Measurements from ENCODE around the gene RASSF6. TPM values are rescaled to one million over a fixed set of nuclear protein-coding genes. Genes with fewer than 3 reads are reported as not detected.

Gene RASSF6
- total and polyA plus RNA-seq, 4 donors, result 1.2 to 7.6 (median 2.0) TPM

DNA sequence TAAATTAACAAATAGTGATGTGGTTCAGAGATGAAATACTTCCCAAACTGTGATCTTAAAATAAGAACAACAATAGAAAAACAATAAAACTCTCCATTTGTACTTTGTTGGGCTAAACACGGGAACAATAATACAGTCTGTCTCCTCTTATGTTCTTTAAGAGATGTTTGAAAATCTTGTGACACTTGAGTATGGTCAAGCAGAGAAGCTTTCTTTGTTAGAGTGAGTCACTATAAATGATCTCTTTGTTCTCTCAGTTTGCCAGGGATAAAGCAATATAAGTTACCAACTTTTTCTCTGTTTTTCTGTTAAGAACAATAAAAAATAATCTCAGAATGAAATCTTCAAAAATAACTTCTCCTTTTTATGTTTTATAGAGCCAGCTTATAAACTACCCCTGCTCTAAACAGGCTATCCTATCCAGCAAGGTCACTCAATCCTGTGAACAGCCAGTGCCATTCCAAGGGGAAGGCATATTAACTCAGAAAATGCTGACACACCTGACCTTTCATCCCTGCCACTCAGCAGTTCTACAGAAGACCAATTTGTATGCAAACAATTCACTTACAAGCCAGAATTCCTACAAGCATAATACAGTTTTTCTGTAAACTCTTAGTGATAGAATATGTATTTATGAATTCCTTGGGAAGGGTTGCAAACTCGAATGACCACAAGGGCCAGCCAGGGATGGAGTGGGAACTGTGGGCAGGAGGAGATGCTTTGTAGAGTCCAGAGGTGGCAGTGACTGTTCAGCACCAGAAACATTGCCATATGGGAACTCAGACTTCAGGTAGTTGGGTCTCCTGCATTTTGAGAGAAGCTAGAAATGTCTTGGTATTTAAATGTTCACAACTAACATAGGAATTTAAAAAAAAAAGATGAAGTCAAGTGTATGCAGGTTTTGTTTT, 86.5 kb downstream of the RASSF6 start:
- Histone ChIP-seq H3K9me3 (ENCODE audit: control insufficient read depth in 4 of 4, insufficient read depth in 3 of 4, low read length in 3 of 4) (no peaks in the 10 kb centered on the region), H3K4me3 (no peak overlapping the region), H3K27me3 (ENCODE audit: control insufficient read depth in 3 of 3, insufficient read depth in 3 of 3, low read length in 2 of 3) (no peaks in the 10 kb centered on the region), H3K4me1 (ENCODE audit: control insufficient read depth in 5 of 5, insufficient read depth in 5 of 5, low read length in 5 of 5) (no peaks in the 10 kb centered on the region), H3K27ac (ENCODE audit: low read depth in 1 of 2, low read length in 1 of 2) (no peak overlapping the region), H3K36me3 (ENCODE audit: control insufficient read depth in 4 of 4, insufficient read depth in 4 of 4, low read length in 4 of 4) (no peaks in the 10 kb centered on the region), H3K9ac (ENCODE audit: insufficient read depth in 1 of 2, low read length in 2 of 2) (no peak overlapping the region)
- ATAC-seq (ENCODE audit: insufficient read depth, low FRiP score) (no peak), DNase-seq (no peak)
- WGBS, 2 donors, result 69 to 74% methylated on average over 2 of the region's 2 CpGs
- TF ChIP-seq, protein P1, sequence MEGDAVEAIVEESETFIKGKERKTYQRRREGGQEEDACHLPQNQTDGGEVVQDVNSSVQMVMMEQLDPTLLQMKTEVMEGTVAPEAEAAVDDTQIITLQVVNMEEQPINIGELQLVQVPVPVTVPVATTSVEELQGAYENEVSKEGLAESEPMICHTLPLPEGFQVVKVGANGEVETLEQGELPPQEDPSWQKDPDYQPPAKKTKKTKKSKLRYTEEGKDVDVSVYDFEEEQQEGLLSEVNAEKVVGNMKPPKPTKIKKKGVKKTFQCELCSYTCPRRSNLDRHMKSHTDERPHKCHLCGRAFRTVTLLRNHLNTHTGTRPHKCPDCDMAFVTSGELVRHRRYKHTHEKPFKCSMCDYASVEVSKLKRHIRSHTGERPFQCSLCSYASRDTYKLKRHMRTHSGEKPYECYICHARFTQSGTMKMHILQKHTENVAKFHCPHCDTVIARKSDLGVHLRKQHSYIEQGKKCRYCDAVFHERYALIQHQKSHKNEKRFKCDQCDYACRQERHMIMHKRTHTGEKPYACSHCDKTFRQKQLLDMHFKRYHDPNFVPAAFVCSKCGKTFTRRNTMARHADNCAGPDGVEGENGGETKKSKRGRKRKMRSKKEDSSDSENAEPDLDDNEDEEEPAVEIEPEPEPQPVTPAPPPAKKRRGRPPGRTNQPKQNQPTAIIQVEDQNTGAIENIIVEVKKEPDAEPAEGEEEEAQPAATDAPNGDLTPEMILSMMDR (IDR thresholded peaks at IDR 0.05; ENCODE audit: control extremely low read depth, extremely low read depth), result no peak

DNA sequence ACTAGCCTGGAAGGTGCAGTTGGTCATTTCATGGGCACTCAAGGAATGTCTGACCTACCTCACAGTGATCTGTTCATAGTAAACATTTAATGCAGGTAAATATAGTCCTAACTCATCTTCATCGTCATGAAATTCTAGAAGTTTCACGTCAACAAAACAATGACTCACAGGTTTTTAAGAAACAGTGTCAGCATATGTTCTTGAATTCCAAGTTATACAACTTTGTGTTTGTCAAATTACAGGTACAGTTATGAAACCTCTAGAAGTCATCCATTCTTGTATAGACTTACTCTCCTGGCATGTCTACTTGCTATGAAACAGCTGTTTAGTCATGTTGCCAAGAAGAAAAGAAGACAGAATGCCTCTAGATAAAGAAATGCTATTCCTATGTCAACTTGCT, 92.1 kb downstream of the RASSF6 start:
- H3K9ac ChIP-seq (ENCODE audit: insufficient read depth in 1 of 2, low read length in 2 of 2), result no peak overlapping the region
- H3K4me3 ChIP-seq, result no peak overlapping the region
- ATAC-seq (ENCODE audit: insufficient read depth, low FRiP score) (no peak), DNase-seq (no peak)
- TF ChIP-seq, protein P1 (IDR thresholded peaks at IDR 0.05; ENCODE audit: control extremely low read depth, extremely low read depth), result no peak
- H3K9me3 ChIP-seq (ENCODE audit: control insufficient read depth in 4 of 4, insufficient read depth in 3 of 4, low read length in 3 of 4), result no peaks in the 10 kb centered on the region
- H3K36me3 ChIP-seq (ENCODE audit: control insufficient read depth in 4 of 4, insufficient read depth in 4 of 4, low read length in 4 of 4), result no peaks in the 10 kb centered on the region
- no peak overlapping the region for H3K27ac ChIP-seq (ENCODE audit: low read depth in 1 of 2, low read length in 1 of 2)
- no peaks in the 10 kb centered on the region for H3K4me1 ChIP-seq (ENCODE audit: control insufficient read depth in 5 of 5, insufficient read depth in 5 of 5, low read length in 5 of 5)
- no peaks in the 10 kb centered on the region for H3K27me3 ChIP-seq (ENCODE audit: control insufficient read depth in 3 of 3, insufficient read depth in 3 of 3, low read length in 2 of 3)
- 92 to 93% methylated on average over 2 of the region's 2 CpGs for WGBS, 2 donors

DNA sequence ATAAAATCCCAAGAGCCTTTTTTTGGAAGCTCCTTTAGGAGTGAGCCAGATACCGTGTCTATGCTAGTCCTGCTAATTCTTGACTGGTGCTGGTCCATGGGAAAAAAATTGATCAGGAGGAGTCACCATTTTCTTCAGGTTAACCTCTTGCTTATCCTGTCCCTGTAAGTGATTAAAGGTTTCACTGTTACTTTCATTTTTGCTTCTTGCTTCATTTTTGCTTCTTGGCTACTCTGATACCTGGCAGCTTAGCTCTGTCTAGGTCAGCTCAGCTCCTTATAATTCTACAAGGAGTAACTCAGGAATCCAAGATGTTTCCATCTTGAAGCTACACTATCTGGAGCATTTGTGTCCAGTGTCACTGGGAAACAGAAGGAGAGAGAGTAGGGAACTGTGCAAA, 93.0 kb downstream of the RASSF6 start:
- Histone ChIP-seq H3K4me3 (no peak overlapping the region), H3K4me1 (ENCODE audit: control insufficient read depth in 5 of 5, insufficient read depth in 5 of 5, low read length in 5 of 5) (no peaks in the 10 kb centered on the region), H3K36me3 (ENCODE audit: control insufficient read depth in 4 of 4, insufficient read depth in 4 of 4, low read length in 4 of 4) (no peaks in the 10 kb centered on the region), H3K9ac (ENCODE audit: insufficient read depth in 1 of 2, low read length in 2 of 2) (no peak overlapping the region), H3K9me3 (ENCODE audit: control insufficient read depth in 4 of 4, insufficient read depth in 3 of 4, low read length in 3 of 4) (no peaks in the 10 kb centered on the region), H3K27me3 (ENCODE audit: control insufficient read depth in 3 of 3, insufficient read depth in 3 of 3, low read length in 2 of 3) (no peaks in the 10 kb centered on the region), H3K27ac (ENCODE audit: low read depth in 1 of 2, low read length in 1 of 2) (no peak overlapping the region)
- ATAC-seq (ENCODE audit: insufficient read depth, low FRiP score) (no peak), DNase-seq (no peak)
- TF ChIP-seq, protein P1 (IDR thresholded peaks at IDR 0.05; ENCODE audit: control extremely low read depth, extremely low read depth), result no peak
- WGBS, 2 donors, result 95 to 97% methylated on average over 1 of the region's 1 CpG

All from lung (tissue), 12 donors.